Ascending aorta (tissue), 2 donors: ENCODE data around the gene RNF5. TPM values are rescaled to one million over a fixed set of nuclear protein-coding genes. Genes with fewer than 3 reads are reported as not detected.

Source experiments
- DNase-seq, 2 donors: peaks; one replicate each; pipeline ENCODE4 v3.0.0-alpha.2; 2019; ENCODE audit warnings: low spot score in 2 of 2
- H3K27ac ChIP-seq, 2 donors: fragments of 200-600 bp; sonication (generic); one replicate each; pipeline ENCODE4 v1.5.1; 2016 to 2017; ENCODE audit warnings: mild to moderate bottlenecking in 1 of 2
- H3K27me3 ChIP-seq: fragments of 200-600 bp; sonication (generic); one replicate; pipeline ENCODE4 v1.5.1; 2017
- H3K36me3 ChIP-seq, 2 donors: fragments of 200-600 bp; sonication (generic); one replicate each; pipeline ENCODE4 v1.5.1; 2016
- H3K4me1 ChIP-seq, 2 donors: fragments of 200-600 bp; sonication (generic); one replicate each; pipeline ENCODE4 v1.5.1; 2016 to 2017; ENCODE audit warnings: mild to moderate bottlenecking in 1 of 2
- H3K4me3 ChIP-seq, 2 donors: fragments of 200-600 bp; sonication (generic); one replicate each; pipeline ENCODE4 v1.5.1; 2016 to 2017; ENCODE audit warnings: mild to moderate bottlenecking in 1 of 2
- H3K9me3 ChIP-seq, 2 donors: fragments of 200-600 bp; sonication (generic); one replicate each; pipeline ENCODE4 v1.5.1; 2016
- intact Hi-C: fragments of 100-400 bp; cut with DNase I; formaldehyde crosslinking; loops from one replicate; pipeline ENCODE4 v1.15.1; 2023
- total RNA-seq: library from RNA; depleted of rRNA; stranded (reverse); fragments of >200 nt; gene quantifications from one replicate; pipeline ENCODE4 v1.1.0, GENCODE V29; 2016
- TF ChIP-seq, protein P1 (sequence below), 3 experiments: fragments of 200-600 bp in 2 of 3; fragments of 450-650 bp in 1 of 3; sonication (generic) in 2 of 3; IDR thresholded peaks; one replicate each; pipeline ENCODE4 v1.5.1; 2016 to 2019; ENCODE audit warnings: antibody characterized with exemption in 3 of 3, mild to moderate bottlenecking in 1 of 3, moderate library complexity in 1 of 3

The RNF5 gene
- total RNA-seq, 1 donor from 2014 or later: 73.0 TPM

- H3K4me1 ChIP-seq: no peaks in the 10 kb centered on the region
- no peak overlapping the region for H3K4me3 ChIP-seq
- intact Hi-C loops: no loop called here
- no peaks in the 10 kb centered on the region for H3K36me3 ChIP-seq
- TF ChIP-seq, protein P1, sequence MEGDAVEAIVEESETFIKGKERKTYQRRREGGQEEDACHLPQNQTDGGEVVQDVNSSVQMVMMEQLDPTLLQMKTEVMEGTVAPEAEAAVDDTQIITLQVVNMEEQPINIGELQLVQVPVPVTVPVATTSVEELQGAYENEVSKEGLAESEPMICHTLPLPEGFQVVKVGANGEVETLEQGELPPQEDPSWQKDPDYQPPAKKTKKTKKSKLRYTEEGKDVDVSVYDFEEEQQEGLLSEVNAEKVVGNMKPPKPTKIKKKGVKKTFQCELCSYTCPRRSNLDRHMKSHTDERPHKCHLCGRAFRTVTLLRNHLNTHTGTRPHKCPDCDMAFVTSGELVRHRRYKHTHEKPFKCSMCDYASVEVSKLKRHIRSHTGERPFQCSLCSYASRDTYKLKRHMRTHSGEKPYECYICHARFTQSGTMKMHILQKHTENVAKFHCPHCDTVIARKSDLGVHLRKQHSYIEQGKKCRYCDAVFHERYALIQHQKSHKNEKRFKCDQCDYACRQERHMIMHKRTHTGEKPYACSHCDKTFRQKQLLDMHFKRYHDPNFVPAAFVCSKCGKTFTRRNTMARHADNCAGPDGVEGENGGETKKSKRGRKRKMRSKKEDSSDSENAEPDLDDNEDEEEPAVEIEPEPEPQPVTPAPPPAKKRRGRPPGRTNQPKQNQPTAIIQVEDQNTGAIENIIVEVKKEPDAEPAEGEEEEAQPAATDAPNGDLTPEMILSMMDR (IDR thresholded peaks at IDR 0.05): no peak
- H3K9me3 ChIP-seq: no peaks in the 10 kb centered on the region
- no peak overlapping the region for H3K27ac ChIP-seq
- no peak for DNase-seq
- no peaks in the 10 kb centered on the region for H3K27me3 ChIP-seq
Observed at GRCh38 chr6:32215617-32216016, 37.4 kb downstream of the RNF5 start.

DNA sequence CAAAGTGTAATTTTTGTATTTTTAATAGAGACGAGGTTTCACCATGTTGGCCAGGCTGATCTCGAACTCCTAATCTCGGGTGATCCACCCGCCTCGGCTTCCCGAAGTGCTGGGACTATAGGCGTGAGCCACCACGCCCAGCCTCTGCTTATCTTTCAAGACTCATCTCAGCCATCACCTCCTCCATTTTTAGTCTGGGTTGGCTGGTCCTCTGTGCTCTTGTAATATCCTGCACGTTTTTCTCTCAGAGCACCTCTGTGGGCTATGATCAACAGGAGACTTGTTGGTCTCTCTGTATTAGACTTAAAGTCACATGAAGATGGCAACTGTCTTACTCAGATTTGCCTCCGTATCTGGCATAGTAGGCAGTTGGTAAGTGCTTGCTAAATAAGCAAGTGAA lies 38.1 kb downstream of the RNF5 start:
- intact Hi-C loops: no loop called here
- no peak for DNase-seq
- no peaks in the 10 kb centered on the region for H3K9me3 ChIP-seq
- TF ChIP-seq, protein P1 (IDR thresholded peaks at IDR 0.05): no peak
- no peaks in the 10 kb centered on the region for H3K36me3 ChIP-seq
- no peak overlapping the region for H3K27ac ChIP-seq
- no peaks in the 10 kb centered on the region for H3K4me1 ChIP-seq
- H3K4me3 ChIP-seq: no peak overlapping the region
- H3K27me3 ChIP-seq: no peaks in the 10 kb centered on the region

GRCh38 chr6:32216998-32217397 lies 38.8 kb downstream of the RNF5 start:
- H3K9me3 ChIP-seq: no peaks in the 10 kb centered on the region
- H3K4me3 ChIP-seq: no peak overlapping the region
- no peak for DNase-seq
- intact Hi-C loops: no loop called here
- TF ChIP-seq, protein P1 (IDR thresholded peaks at IDR 0.05): no peak
- H3K27ac ChIP-seq: no peak overlapping the region
- no peaks in the 10 kb centered on the region for H3K4me1 ChIP-seq
- no peaks in the 10 kb centered on the region for H3K27me3 ChIP-seq
- no peaks in the 10 kb centered on the region for H3K36me3 ChIP-seq

DNA sequence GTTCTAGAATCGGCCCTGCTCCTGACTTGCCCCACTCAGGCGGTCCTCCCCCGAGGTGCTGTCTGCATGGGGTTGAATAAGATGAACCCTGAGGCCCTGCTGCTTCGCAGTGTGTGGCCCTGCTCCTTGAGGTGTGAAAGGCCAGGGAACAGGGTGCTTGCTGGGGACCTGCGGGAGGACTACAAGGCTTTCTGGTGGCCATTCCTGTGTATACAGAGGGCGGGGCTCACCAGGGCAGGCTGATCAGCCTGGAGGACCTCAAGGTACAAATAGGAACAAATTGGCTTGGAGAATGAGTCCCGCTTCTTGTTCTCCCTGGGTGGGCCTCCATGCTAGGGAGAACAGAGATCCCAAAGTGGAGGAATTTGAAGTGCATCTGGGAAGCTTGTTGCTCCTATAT lies 40.0 kb downstream of the RNF5 start:
- TF ChIP-seq, protein P1 (IDR thresholded peaks at IDR 0.05): no peak
- no peaks in the 10 kb centered on the region for H3K9me3 ChIP-seq
- H3K4me1 ChIP-seq: no peaks in the 10 kb centered on the region
- H3K4me3 ChIP-seq: no peak overlapping the region
- no peak overlapping the region for H3K27ac ChIP-seq
- intact Hi-C loops: no loop called here
- DNase-seq: no peak
- no peaks in the 10 kb centered on the region for H3K27me3 ChIP-seq
- no peaks in the 10 kb centered on the region for H3K36me3 ChIP-seq

- Histone ChIP-seq H3K36me3 (no peaks in the 10 kb centered on the region), H3K9me3 (no peaks in the 10 kb centered on the region), H3K4me3 (no peak overlapping the region), H3K4me1 (no peaks in the 10 kb centered on the region), H3K27me3 (no peaks in the 10 kb centered on the region), H3K27ac (no peak overlapping the region)
- TF ChIP-seq, protein P1 (IDR thresholded peaks at IDR 0.05): no peak
- no peak for DNase-seq
- intact Hi-C loops: no loop called here
Observed at GRCh38 chr6:32220021-32220420, 41.8 kb downstream of the RNF5 start.
